SK-N-MC (cell line): Measurements from ENCODE around the gene SUFU.

Source experiments
- DNase-seq: peaks from one replicate; pipeline ENCODE4 v3.0.0-alpha.2; 2011; ENCODE audit warnings: low read depth, low spot score
- H3K27ac ChIP-seq: fragments of 200-600 bp; sonication (generic); 2 replicates; pipeline ENCODE4 v1.5.1; 2016; ENCODE audit warnings: mixed run types
- H3K36me3 ChIP-seq: fragments of 200-600 bp; sonication (generic); 2 replicates; pipeline ENCODE4 v1.6.1; 2017; ENCODE audit warnings: antibody characterized with exemption, low read length, mixed read lengths; ENCODE audit not compliant: insufficient read depth
- H3K4me3 ChIP-seq: fragments of 200-600 bp; sonication (generic); 2 replicates; pipeline ENCODE4 v1.5.1; 2016
- H3K9ac ChIP-seq: fragments of 200-600 bp; sonication (generic); 2 replicates; pipeline ENCODE4 v1.8.0; 2017; ENCODE audit warnings: mixed run types, mixed read lengths; ENCODE audit not compliant: insufficient read length
- H3K9me3 ChIP-seq: fragments of 200-600 bp; sonication (generic); 2 replicates; pipeline ENCODE4 v1.6.1; 2017; ENCODE audit warnings: low read depth, mild to moderate bottlenecking, antibody characterized with exemption, low read length, moderate library complexity, mixed read lengths
- EZH2 ChIP-seq: fragments of 200-600 bp; sonication (generic); IDR thresholded peaks from one replicate; pipeline ENCODE4 v1.6.1; 2017; ENCODE audit warnings: antibody characterized with exemption
- FOXP2 ChIP-seq: optimal IDR thresholded peaks from 2 replicates; pipeline ENCODE3; 2011; ENCODE audit warnings: mild to moderate bottlenecking, moderate library complexity; ENCODE audit not compliant: insufficient read depth; ENCODE audit errors: extremely low read length, control extremely low read depth
- POLR2AphosphoS5 ChIP-seq: IDR thresholded peaks from 2 replicates; pipeline ENCODE4 v1.6.1; 2012; ENCODE audit warnings: mild to moderate bottlenecking, low read depth, low read length, borderline replicate concordance

Gene SUFU

GRCh38 chr10:102617041-102617440, 113.3 kb downstream of the SUFU start:
- TF ChIP-seq EZH2 (no peak), POLR2AphosphoS5 (no peak), FOXP2 (no peak)
- DNase-seq = no peak

GRCh38 chr10:102617816-102618215, 114.0 kb downstream of the SUFU start:
- Histone ChIP-seq H3K9me3 (no peaks in the 10 kb centered on the region), H3K36me3 (no peaks in the 10 kb centered on the region; the same call in 1 of the 2 replicates), H3K9ac (no peak overlapping the region), H3K4me3 (no peak overlapping the region), H3K27ac (no peak overlapping the region)
- DNase-seq = no peak
- TF ChIP-seq EZH2 = no peak
- no peak for TF ChIP-seq POLR2AphosphoS5
- no peak for TF ChIP-seq FOXP2

More at GRCh38 chr10:102617041-102617440, 113.3 kb downstream of the SUFU start:
- no peak overlapping the region for H3K27ac ChIP-seq
- no peaks in the 10 kb centered on the region; the same call in 1 of the 2 replicates for H3K36me3 ChIP-seq
- no peaks in the 10 kb centered on the region for H3K9me3 ChIP-seq
- no peak overlapping the region for H3K4me3 ChIP-seq
- no peak overlapping the region for H3K9ac ChIP-seq

GRCh38 chr10:102619281-102619981, 115.7 kb downstream of the SUFU start:
- no peak for DNase-seq
- Histone ChIP-seq H3K9me3 (no peaks in the 10 kb centered on the region), H3K36me3 (no peaks in the 10 kb centered on the region; the same call in 1 of the 2 replicates), H3K9ac (no peak overlapping the region), H3K4me3 (no peak overlapping the region), H3K27ac (no peak overlapping the region)
- TF ChIP-seq EZH2 (no peak), POLR2AphosphoS5 (no peak), FOXP2 (no peak)

DNA sequence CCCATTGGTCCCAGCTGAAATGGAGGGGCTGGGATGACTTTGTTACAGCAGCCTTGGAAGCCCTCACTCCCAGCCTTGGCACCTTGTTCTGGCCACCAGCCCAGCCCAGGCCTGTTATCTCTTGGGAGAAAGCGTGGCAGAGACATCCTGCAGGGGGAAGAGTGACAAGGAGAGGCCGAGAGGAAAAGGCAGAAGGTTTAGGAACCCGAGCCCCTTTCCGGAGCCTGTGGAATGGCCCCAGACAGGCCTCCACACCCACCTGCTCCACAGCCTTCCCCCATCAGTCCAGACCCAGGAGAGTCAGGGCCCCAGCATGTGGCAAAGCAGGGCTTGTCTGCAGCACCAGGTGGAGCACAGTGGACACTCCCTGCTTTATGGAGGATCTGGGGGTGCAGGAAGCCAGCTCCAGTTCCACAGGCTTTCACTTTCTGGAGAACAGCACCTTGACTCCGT, 116.4 kb downstream of the SUFU start:
- Histone ChIP-seq H3K36me3 (no peaks in the 10 kb centered on the region; the same call in 1 of the 2 replicates), H3K27ac (no peak overlapping the region), H3K9me3 (no peaks in the 10 kb centered on the region), H3K9ac (no peak overlapping the region), H3K4me3 (no peak overlapping the region)
- no peak for DNase-seq
- TF ChIP-seq POLR2AphosphoS5 (no peak), EZH2 (no peak), FOXP2 (no peak)

- Histone ChIP-seq H3K4me3 (no peak overlapping the region), H3K36me3 (no peaks in the 10 kb centered on the region; the same call in 1 of the 2 replicates), H3K9ac (no peak overlapping the region), H3K9me3 (no peaks in the 10 kb centered on the region), H3K27ac (no peak overlapping the region)
- no peak for DNase-seq
- TF ChIP-seq POLR2AphosphoS5 (no peak), EZH2 (no peak), FOXP2 (no peak)
Observed at GRCh38 chr10:102620591-102621442, 117.0 kb downstream of the SUFU start.

DNA sequence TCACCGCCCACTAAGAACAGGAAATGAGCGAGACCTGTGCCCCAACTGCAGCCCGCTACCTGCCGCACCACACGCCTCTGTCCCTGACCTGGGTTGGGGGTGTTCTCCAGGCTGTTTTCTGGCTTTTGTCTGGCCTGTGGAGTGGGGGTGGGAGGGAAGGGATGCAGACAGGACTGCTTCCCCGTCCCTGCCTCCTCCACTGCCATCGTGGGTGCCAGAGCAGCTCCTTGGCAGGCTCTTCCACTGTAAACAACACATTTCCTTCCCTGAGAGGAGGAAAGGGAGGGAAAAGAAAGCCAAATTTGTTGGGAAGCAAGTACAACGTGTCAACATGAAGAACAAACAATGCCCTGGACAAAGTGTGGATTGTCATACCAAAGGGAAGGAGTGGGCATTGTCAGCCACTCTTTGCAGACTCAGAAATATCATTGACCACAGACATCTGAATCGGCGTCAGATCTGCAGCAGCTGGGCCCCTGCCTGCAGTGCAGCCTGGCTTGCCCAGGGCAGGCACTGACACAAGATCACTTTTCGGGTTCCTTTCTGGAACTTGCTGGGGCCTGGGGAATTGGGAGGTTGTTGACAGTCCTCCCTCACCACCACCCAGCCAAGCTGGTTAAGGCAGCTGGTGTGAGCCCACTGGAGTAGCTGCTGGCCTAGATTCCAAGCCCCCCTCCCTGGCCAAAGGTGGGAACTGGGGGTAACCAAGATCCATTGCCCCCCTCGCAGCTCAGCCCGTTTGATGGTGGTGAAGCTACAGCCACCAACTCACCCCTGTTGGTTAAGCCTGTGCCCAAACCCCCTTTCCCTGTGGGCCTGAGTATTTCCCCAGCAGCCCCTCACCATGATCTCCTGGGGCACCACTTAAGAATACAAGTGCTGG, 117.9 kb downstream of the SUFU start:
- TF ChIP-seq EZH2 (no peak), POLR2AphosphoS5 (no peak), FOXP2 (no peak)
- no peak overlapping the region for H3K4me3 ChIP-seq
- H3K36me3 ChIP-seq = no peaks in the 10 kb centered on the region; the same call in 1 of the 2 replicates
- H3K27ac ChIP-seq = no peak overlapping the region
- H3K9ac ChIP-seq = no peak overlapping the region
- H3K9me3 ChIP-seq = no peaks in the 10 kb centered on the region
- DNase-seq = no peak

GRCh38 chr10:102624094-102624493, 120.3 kb downstream of the SUFU start:
- no peak for DNase-seq

More at GRCh38 chr10:102624094-102624493, 120.3 kb downstream of the SUFU start:
- Histone ChIP-seq H3K4me3 (no peak overlapping the region), H3K9me3 (no peaks in the 10 kb centered on the region), H3K27ac (no peak overlapping the region), H3K36me3 (no peaks in the 10 kb centered on the region), H3K9ac (no peak overlapping the region)
- TF ChIP-seq EZH2 (no peak), FOXP2 (no peak), POLR2AphosphoS5 (no peak)
